ENCODE data around the gene SUSD4. TPM values are rescaled to one million over a fixed set of nuclear protein-coding genes. Genes with fewer than 3 reads are reported as not detected.

Gene SUSD4
- total RNA-seq, 2 experiments from 2014 or later = 13.0 to 13.8 TPM

- no peak for TF ChIP-seq CTCF (IDR thresholded peaks at IDR 0.05)
- ChIA-PET POLR2A (no interaction called here), CTCF (no interaction called here)
- ATAC-seq (ENCODE audit: poor library complexity) = no peak
- Histone ChIP-seq H3K27me3 (ENCODE audit: control insufficient read depth in 1 of 2, insufficient read depth in 2 of 2, low read length in 2 of 2) (no peaks in the 10 kb centered on the region), H3K27ac (ENCODE audit: low read depth in 1 of 2, low read length in 2 of 2) (no peak overlapping the region), H3K36me3 (ENCODE audit: insufficient read depth, low read length) (no peaks in the 10 kb centered on the region), H3K9me3 (ENCODE audit: control insufficient read depth in 1 of 2, insufficient read depth in 1 of 2, low read length in 2 of 2) (no peaks in the 10 kb centered on the region), H3K4me1 (ENCODE audit: insufficient read depth, low read length) (peaks cover 10% of the 10 kb centered on the region), H3K4me3 (ENCODE audit: low read length) (no peak overlapping the region)
- DNase-seq = no peak
- Mint-ChIP-seq H3K4me1 (ENCODE audit: low read depth) (peaks cover 20% of the 10 kb centered on the region), H3K27me3 (no peaks in the 10 kb centered on the region), H3K4me3 (no peak overlapping the region), H3K36me3 (ENCODE audit: low read depth) (no peaks in the 10 kb centered on the region), H3K27ac (no peak overlapping the region), H3K9me3 (no peaks in the 10 kb centered on the region)
- intact Hi-C loops (cut with DNase I, micrococcal nuclease) = no loop called here
These were observed 31.0 kb downstream of the SUSD4 start for GRCh38 chr1:223332997-223333396.

GRCh38 chr1:223331929-223332328, 32.0 kb downstream of the SUSD4 start:
- H3K27ac ChIP-seq (ENCODE audit: low read depth in 1 of 2, low read length in 2 of 2) = no peak overlapping the region
- ChIA-PET CTCF (no interaction called here), POLR2A (no interaction called here)
- intact Hi-C loops (cut with DNase I, micrococcal nuclease) = no loop called here
- no peak for TF ChIP-seq CTCF (IDR thresholded peaks at IDR 0.05)
- no peak overlapping the region for H3K4me3 ChIP-seq (ENCODE audit: low read length)
- H3K36me3 ChIP-seq (ENCODE audit: insufficient read depth, low read length) = no peaks in the 10 kb centered on the region
- H3K9me3 Mint-ChIP-seq = no peaks in the 10 kb centered on the region
- DNase-seq = no peak
- H3K27me3 Mint-ChIP-seq = no peaks in the 10 kb centered on the region
- H3K9me3 ChIP-seq (ENCODE audit: control insufficient read depth in 1 of 2, insufficient read depth in 1 of 2, low read length in 2 of 2) = no peaks in the 10 kb centered on the region
- H3K27me3 ChIP-seq (ENCODE audit: control insufficient read depth in 1 of 2, insufficient read depth in 2 of 2, low read length in 2 of 2) = no peaks in the 10 kb centered on the region
- ATAC-seq (ENCODE audit: poor library complexity) = no peak
- peaks cover 10% of the 10 kb centered on the region for H3K4me1 ChIP-seq (ENCODE audit: insufficient read depth, low read length)
- no peak overlapping the region for H3K4me3 Mint-ChIP-seq
- no peaks in the 10 kb centered on the region for H3K36me3 Mint-ChIP-seq (ENCODE audit: low read depth)
- H3K4me1 Mint-ChIP-seq (ENCODE audit: low read depth) = peaks cover 20% of the 10 kb centered on the region
- H3K27ac Mint-ChIP-seq = peak overlapping the region; percentile 52

- DNase-seq = peak in 5 of 14 experiments; percentile 5 to 47 (median 26)
- no peak for TF ChIP-seq CTCF (IDR thresholded peaks at IDR 0.05)
- Histone ChIP-seq H3K9me3 (ENCODE audit: control insufficient read depth in 1 of 2, insufficient read depth in 1 of 2, low read length in 2 of 2) (no peaks in the 10 kb centered on the region), H3K27me3 (ENCODE audit: control insufficient read depth in 1 of 2, insufficient read depth in 2 of 2, low read length in 2 of 2) (no peaks in the 10 kb centered on the region), H3K36me3 (ENCODE audit: insufficient read depth, low read length) (no peaks in the 10 kb centered on the region), H3K4me1 (ENCODE audit: insufficient read depth, low read length) (peaks cover 10% of the 10 kb centered on the region), H3K4me3 (ENCODE audit: low read length) (no peak overlapping the region), H3K27ac (ENCODE audit: low read depth in 1 of 2, low read length in 2 of 2) (no peak overlapping the region)
- POLR2A ChIA-PET = interaction anchor here (1.1 kb wide), 1 partner anchor 32 kb away, joined by 3 read pairs; the partner anchor contains the start of gene SUSD4
- Mint-ChIP-seq H3K9me3 (no peaks in the 10 kb centered on the region), H3K36me3 (ENCODE audit: low read depth) (no peaks in the 10 kb centered on the region), H3K4me3 (no peak overlapping the region), H3K27ac (peak overlapping the region; percentile 52), H3K27me3 (no peaks in the 10 kb centered on the region), H3K4me1 (ENCODE audit: low read depth) (peaks cover 20% of the 10 kb centered on the region)
- CTCF ChIA-PET = no interaction called here
- intact Hi-C loops (cut with DNase I, micrococcal nuclease) = no loop called here
- ATAC-seq (ENCODE audit: poor library complexity) = peak; percentile 97
These were observed 32.7 kb downstream of the SUSD4 start for GRCh38 chr1:223331301-223331700.
